ENCODE measurements around the gene CSF1.

- TF ChIP-seq CTCF (IDR thresholded peaks at IDR 0.05) (no peak), POLR2AphosphoS5 (IDR thresholded peaks at IDR 0.05) (no peak), POLR2A (IDR thresholded peaks at IDR 0.05) (no peak)
Measured at GRCh38 chr1:109884242-109884891, 26.3 kb upstream of the CSF1 start.
